PC-3 (cell line): ENCODE data around the gene IL36B.

ENCODE experiments used
- EZH2 ChIP-seq: fragments of 300-600 bp; sonication (generic); IDR thresholded peaks from one replicate; pipeline ENCODE4 v1.6.1; 2017; ENCODE audit warnings: antibody characterized with exemption, mild to moderate bottlenecking, low read length; ENCODE audit not compliant: unreplicated experiment
- TF ChIP-seq, protein P1 (sequence below): fragments of 300-600 bp; sonication (generic); conservative IDR thresholded peaks from 2 replicates; pipeline ENCODE4 v1.5.1; 2017; ENCODE audit warnings: antibody characterized with exemption, low read depth, mild to moderate bottlenecking, low read length

DNA sequence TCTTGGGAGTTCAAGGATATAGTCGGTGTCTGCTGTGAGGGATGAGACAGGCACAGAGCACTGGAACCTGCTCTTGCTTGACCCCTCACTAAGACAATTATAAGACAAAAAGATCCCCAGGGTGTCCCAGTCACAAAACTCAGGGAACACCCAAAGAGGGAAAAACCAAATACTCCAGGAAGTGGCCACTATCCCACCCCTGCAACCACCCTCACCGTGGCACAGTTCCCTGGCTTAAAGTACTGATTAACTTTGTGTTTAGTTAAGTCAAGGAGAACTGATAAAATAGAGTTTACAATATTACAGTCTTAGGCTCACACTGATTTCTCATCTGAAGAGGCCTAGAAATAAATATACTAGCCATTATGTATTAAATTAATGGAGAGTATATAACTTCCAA, 13.5 kb downstream of the IL36B start:
- TF ChIP-seq EZH2 = no peak
- TF ChIP-seq, protein P1, sequence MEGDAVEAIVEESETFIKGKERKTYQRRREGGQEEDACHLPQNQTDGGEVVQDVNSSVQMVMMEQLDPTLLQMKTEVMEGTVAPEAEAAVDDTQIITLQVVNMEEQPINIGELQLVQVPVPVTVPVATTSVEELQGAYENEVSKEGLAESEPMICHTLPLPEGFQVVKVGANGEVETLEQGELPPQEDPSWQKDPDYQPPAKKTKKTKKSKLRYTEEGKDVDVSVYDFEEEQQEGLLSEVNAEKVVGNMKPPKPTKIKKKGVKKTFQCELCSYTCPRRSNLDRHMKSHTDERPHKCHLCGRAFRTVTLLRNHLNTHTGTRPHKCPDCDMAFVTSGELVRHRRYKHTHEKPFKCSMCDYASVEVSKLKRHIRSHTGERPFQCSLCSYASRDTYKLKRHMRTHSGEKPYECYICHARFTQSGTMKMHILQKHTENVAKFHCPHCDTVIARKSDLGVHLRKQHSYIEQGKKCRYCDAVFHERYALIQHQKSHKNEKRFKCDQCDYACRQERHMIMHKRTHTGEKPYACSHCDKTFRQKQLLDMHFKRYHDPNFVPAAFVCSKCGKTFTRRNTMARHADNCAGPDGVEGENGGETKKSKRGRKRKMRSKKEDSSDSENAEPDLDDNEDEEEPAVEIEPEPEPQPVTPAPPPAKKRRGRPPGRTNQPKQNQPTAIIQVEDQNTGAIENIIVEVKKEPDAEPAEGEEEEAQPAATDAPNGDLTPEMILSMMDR = no peak
